Suprapubic skin (tissue), 4 donors: ENCODE results near the gene MNT. TPM values are rescaled to one million over a fixed set of nuclear protein-coding genes. Genes with fewer than 3 reads are reported as not detected.

Source experiments
- DNase-seq, 2 donors: peaks; one replicate each; pipeline ENCODE4 v3.0.0-alpha.2; 2019; ENCODE audit warnings: low spot score in 2 of 2
- H3K27ac ChIP-seq: fragments of 200-600 bp; sonication (generic); one replicate; pipeline ENCODE4 v1.5.1; 2019
- H3K27me3 ChIP-seq: fragments of 200-600 bp; sonication (generic); one replicate; pipeline ENCODE4 v1.5.1; 2019
- H3K36me3 ChIP-seq: fragments of 200-600 bp; sonication (generic); one replicate; pipeline ENCODE4 v1.5.1; 2019
- H3K4me1 ChIP-seq: fragments of 200-600 bp; sonication (generic); one replicate; pipeline ENCODE4 v1.5.1; 2019
- H3K4me3 ChIP-seq: fragments of 200-600 bp; sonication (generic); one replicate; pipeline ENCODE4 v1.5.1; 2019; ENCODE audit warnings: mild to moderate bottlenecking
- H3K9me3 ChIP-seq: fragments of 200-600 bp; sonication (generic); one replicate; pipeline ENCODE4 v1.5.1; 2019
- CTCF ChIP-seq, 2 donors: fragments of 200-600 bp in 1 of 2; fragments of 450-650 bp in 1 of 2; sonication (generic) in 1 of 2; IDR thresholded peaks; one replicate each; pipeline ENCODE4 v1.5.1; 2016 to 2019; ENCODE audit warnings: antibody characterized with exemption in 2 of 2, mild to moderate bottlenecking in 1 of 2, moderate library complexity in 1 of 2
- EP300 ChIP-seq: sonication (generic); formaldehyde crosslinking; IDR thresholded peaks from one replicate; pipeline ENCODE4 v1.6.1; 2017; ENCODE audit warnings: antibody characterized with exemption
- POLR2A ChIP-seq, 2 donors: fragments of 450-650 bp; IDR thresholded peaks; one replicate each; pipeline ENCODE4 v1.6.1; 2017; ENCODE audit warnings: antibody characterized with exemption in 2 of 2, mild to moderate bottlenecking in 2 of 2, moderate library complexity in 2 of 2
- POLR2AphosphoS5 ChIP-seq, 3 donors: sonication (generic); formaldehyde crosslinking; IDR thresholded peaks; one replicate each; pipeline ENCODE4 v1.6.1; 2017; ENCODE audit warnings: antibody characterized with exemption in 3 of 3
- WGBS: methylation state at CpG from one replicate; pipeline ENCODE4 v1.1.5; 2018; 5-methylcytosine and 5-hydroxymethylcytosine counted together
- total RNA-seq, 4 donors: library from RNA; depleted of rRNA; stranded (reverse); fragments of >200 nt; gene quantifications; one replicate each; pipeline ENCODE4 v1.1.0, GENCODE V29; 2016

MNT gene
- total RNA-seq, 4 donors from 2014 or later = 20.9 to 50.0 (median 44.1) TPM

- Histone ChIP-seq H3K27me3 (no peaks in the 10 kb centered on the region), H3K9me3 (no peaks in the 10 kb centered on the region), H3K4me3 (no peak overlapping the region), H3K27ac (no peak overlapping the region), H3K4me1 (peaks cover 51% of the 10 kb centered on the region), H3K36me3 (peaks cover 31% of the 10 kb centered on the region)
- DNase-seq = no peak
- WGBS = 89% methylated on average over 33 of the region's 41 CpGs
- TF ChIP-seq EP300 (no peak), CTCF (IDR thresholded peaks at IDR 0.05) (no peak), POLR2AphosphoS5 (IDR thresholded peaks at IDR 0.05) (no peak), POLR2A (IDR thresholded peaks at IDR 0.05) (no peak)
Measured at GRCh38 chr17:2387086-2388019, 13.5 kb downstream of the MNT start.

GRCh38 chr17:2386400-2387085 is 14.3 kb downstream of the MNT start:
- no peak for DNase-seq
- no peak for TF ChIP-seq EP300
- TF ChIP-seq POLR2A (IDR thresholded peaks at IDR 0.05) = no peak
- TF ChIP-seq CTCF (IDR thresholded peaks at IDR 0.05) = no peak
- TF ChIP-seq POLR2AphosphoS5 (IDR thresholded peaks at IDR 0.05) = no peak
- H3K4me1 ChIP-seq = peaks cover 43% of the 10 kb centered on the region
- H3K4me3 ChIP-seq = no peak overlapping the region
- 65% methylated on average over 12 of the region's 22 CpGs for WGBS
- no peaks in the 10 kb centered on the region for H3K9me3 ChIP-seq
- H3K36me3 ChIP-seq = peaks cover 31% of the 10 kb centered on the region
- no peak overlapping the region for H3K27ac ChIP-seq
- no peaks in the 10 kb centered on the region for H3K27me3 ChIP-seq

- no peak for DNase-seq
- Histone ChIP-seq H3K9me3 (no peaks in the 10 kb centered on the region), H3K36me3 (peaks cover 41% of the 10 kb centered on the region), H3K27me3 (no peaks in the 10 kb centered on the region), H3K4me3 (no peak overlapping the region), H3K4me1 (peaks cover 40% of the 10 kb centered on the region), H3K27ac (no peak overlapping the region)
- no peak for TF ChIP-seq CTCF (IDR thresholded peaks at IDR 0.05)
- no peak for TF ChIP-seq POLR2AphosphoS5 (IDR thresholded peaks at IDR 0.05)
- no peak for TF ChIP-seq EP300
- no peak for TF ChIP-seq POLR2A (IDR thresholded peaks at IDR 0.05)
- WGBS = 76% methylated on average over 13 of the region's 18 CpGs
Measured at GRCh38 chr17:2385240-2386210, 15.3 kb downstream of the MNT start.

GRCh38 chr17:2384439-2385127 is 16.3 kb downstream of the MNT start:
- no peaks in the 10 kb centered on the region for H3K27me3 ChIP-seq
- H3K36me3 ChIP-seq = peaks cover 49% of the 10 kb centered on the region
- H3K27ac ChIP-seq = no peak overlapping the region
- no peak for TF ChIP-seq POLR2A (IDR thresholded peaks at IDR 0.05)
- TF ChIP-seq POLR2AphosphoS5 (IDR thresholded peaks at IDR 0.05) = no peak
- TF ChIP-seq CTCF (IDR thresholded peaks at IDR 0.05) = no peak
- TF ChIP-seq EP300 = no peak
- 69% methylated on average over 22 of the region's 22 CpGs for WGBS
- H3K9me3 ChIP-seq = no peaks in the 10 kb centered on the region
- DNase-seq = no peak
- H3K4me1 ChIP-seq = peaks cover 34% of the 10 kb centered on the region
- no peak overlapping the region for H3K4me3 ChIP-seq
